Measurements from ENCODE around the gene MIA.

Gene MIA

GRCh38 chr19:40742886-40743285 is 32.4 kb upstream of the MIA start:
- TF ChIP-seq, protein P1, sequence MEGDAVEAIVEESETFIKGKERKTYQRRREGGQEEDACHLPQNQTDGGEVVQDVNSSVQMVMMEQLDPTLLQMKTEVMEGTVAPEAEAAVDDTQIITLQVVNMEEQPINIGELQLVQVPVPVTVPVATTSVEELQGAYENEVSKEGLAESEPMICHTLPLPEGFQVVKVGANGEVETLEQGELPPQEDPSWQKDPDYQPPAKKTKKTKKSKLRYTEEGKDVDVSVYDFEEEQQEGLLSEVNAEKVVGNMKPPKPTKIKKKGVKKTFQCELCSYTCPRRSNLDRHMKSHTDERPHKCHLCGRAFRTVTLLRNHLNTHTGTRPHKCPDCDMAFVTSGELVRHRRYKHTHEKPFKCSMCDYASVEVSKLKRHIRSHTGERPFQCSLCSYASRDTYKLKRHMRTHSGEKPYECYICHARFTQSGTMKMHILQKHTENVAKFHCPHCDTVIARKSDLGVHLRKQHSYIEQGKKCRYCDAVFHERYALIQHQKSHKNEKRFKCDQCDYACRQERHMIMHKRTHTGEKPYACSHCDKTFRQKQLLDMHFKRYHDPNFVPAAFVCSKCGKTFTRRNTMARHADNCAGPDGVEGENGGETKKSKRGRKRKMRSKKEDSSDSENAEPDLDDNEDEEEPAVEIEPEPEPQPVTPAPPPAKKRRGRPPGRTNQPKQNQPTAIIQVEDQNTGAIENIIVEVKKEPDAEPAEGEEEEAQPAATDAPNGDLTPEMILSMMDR (IDR thresholded peaks at IDR 0.05; ENCODE audit: poor library complexity, severe bottlenecking): no peak
- Histone ChIP-seq H3K4me3 (ENCODE audit: severe bottlenecking) (no peak overlapping the region), H3K4me1 (ENCODE audit: insufficient read depth, poor library complexity, severe bottlenecking) (no peaks in the 10 kb centered on the region), H3K36me3 (ENCODE audit: low read depth) (peaks cover 21% of the 10 kb centered on the region), H3K27ac (ENCODE audit: poor library complexity, severe bottlenecking) (no peak overlapping the region), H3K9me3 (ENCODE audit: severe bottlenecking) (no peaks in the 10 kb centered on the region), H3K27me3 (ENCODE audit: insufficient read depth, poor library complexity, severe bottlenecking) (no peaks in the 10 kb centered on the region)
- DNase-seq (ENCODE audit: low spot score): no peak
- ATAC-seq (ENCODE audit: low read depth): no peak

GRCh38 chr19:40743926-40744325 is 31.4 kb upstream of the MIA start:
- H3K4me1 ChIP-seq (ENCODE audit: insufficient read depth, poor library complexity, severe bottlenecking): no peaks in the 10 kb centered on the region
- peaks cover 13% of the 10 kb centered on the region for H3K36me3 ChIP-seq (ENCODE audit: low read depth)
- TF ChIP-seq, protein P1 (IDR thresholded peaks at IDR 0.05; ENCODE audit: poor library complexity, severe bottlenecking): no peak
- no peak overlapping the region for H3K4me3 ChIP-seq (ENCODE audit: severe bottlenecking)
- no peak for ATAC-seq (ENCODE audit: low read depth)
- DNase-seq (ENCODE audit: low spot score): no peak
- H3K27ac ChIP-seq (ENCODE audit: poor library complexity, severe bottlenecking): no peak overlapping the region
- no peaks in the 10 kb centered on the region for H3K9me3 ChIP-seq (ENCODE audit: severe bottlenecking)
- H3K27me3 ChIP-seq (ENCODE audit: insufficient read depth, poor library complexity, severe bottlenecking): no peaks in the 10 kb centered on the region

DNA sequence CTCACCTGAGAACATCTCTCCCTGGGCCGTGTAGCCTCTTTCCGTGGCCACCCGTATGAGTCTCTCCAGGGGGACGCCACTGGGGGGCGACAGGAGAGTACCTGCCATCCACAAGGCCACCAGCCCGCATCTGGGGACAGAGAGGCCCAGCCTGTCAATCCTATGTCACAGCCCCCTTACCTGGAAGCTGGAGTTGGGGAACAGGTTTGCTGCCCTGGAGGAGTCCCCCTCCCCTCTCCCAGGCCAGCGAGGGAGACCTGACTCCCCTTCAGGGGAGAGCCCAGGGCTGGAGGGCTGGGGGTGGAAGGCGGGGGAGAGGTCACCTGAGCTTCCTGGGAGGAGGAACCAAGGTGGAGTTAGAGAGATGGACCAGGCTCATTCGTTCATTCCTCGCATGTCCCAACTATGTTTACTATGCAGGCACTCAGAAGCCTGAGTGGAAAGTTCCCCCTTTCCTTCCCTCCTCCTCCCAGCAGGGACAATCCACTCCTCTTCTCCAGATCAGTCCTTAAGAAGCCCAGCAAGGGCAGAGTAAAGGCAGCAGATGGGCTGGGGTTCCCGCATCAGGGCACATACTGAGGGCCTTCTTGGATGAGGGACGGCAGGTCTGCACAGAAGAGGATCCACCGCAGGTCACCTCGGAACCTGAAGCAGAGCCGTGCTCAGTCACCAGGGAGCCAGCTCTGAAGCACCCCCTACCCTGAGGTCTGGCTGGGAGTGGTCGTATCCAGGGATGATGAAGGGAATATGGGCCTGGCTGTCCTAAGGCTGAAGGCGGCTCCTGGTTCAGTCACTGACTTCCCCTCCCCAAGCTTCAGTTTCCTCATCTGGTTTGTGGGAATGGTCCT is 30.5 kb upstream of the MIA start:
- peaks cover 5% of the 10 kb centered on the region for H3K4me1 ChIP-seq (ENCODE audit: insufficient read depth, poor library complexity, severe bottlenecking)
- H3K27ac ChIP-seq (ENCODE audit: poor library complexity, severe bottlenecking): no peak overlapping the region
- no peaks in the 10 kb centered on the region for H3K9me3 ChIP-seq (ENCODE audit: severe bottlenecking)
- TF ChIP-seq, protein P1 (IDR thresholded peaks at IDR 0.05; ENCODE audit: poor library complexity, severe bottlenecking): no peak
- no peaks in the 10 kb centered on the region for H3K27me3 ChIP-seq (ENCODE audit: insufficient read depth, poor library complexity, severe bottlenecking)
- peaks cover 4% of the 10 kb centered on the region; the same call in 1 of the 2 replicates for H3K36me3 ChIP-seq (ENCODE audit: low read depth)
- ATAC-seq (ENCODE audit: low read depth) (no peak), DNase-seq (ENCODE audit: low spot score) (no peak)
- H3K4me3 ChIP-seq (ENCODE audit: severe bottlenecking): no peak overlapping the region

DNA sequence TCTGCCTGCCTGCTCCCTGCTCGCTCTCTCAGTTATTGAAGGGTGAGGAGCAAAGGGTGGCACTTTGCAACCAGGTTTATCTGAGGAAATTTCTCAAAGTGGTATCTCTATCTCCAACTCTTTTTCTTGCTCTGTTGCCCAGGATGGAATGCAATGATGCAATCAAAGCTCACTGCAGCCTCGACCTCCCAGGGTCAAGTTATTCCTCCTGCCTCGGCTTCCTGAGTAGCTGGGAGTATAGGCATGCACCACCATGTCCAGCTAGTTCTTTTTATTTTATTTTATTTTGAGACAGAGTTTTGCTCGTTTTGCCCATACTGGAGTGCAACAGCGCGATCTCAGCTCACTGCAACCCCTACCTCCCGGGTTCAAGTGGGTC is 29.9 kb upstream of the MIA start:
- no peak for DNase-seq (ENCODE audit: low spot score)
- no peak for ATAC-seq (ENCODE audit: low read depth)
- H3K9me3 ChIP-seq (ENCODE audit: severe bottlenecking): no peaks in the 10 kb centered on the region
- H3K36me3 ChIP-seq (ENCODE audit: low read depth): no peaks in the 10 kb centered on the region
- no peak overlapping the region for H3K4me3 ChIP-seq (ENCODE audit: severe bottlenecking)
- H3K27me3 ChIP-seq (ENCODE audit: insufficient read depth, poor library complexity, severe bottlenecking): no peaks in the 10 kb centered on the region
- H3K27ac ChIP-seq (ENCODE audit: poor library complexity, severe bottlenecking): no peak overlapping the region
- TF ChIP-seq, protein P1 (IDR thresholded peaks at IDR 0.05; ENCODE audit: poor library complexity, severe bottlenecking): no peak
- H3K4me1 ChIP-seq (ENCODE audit: insufficient read depth, poor library complexity, severe bottlenecking): peaks cover 7% of the 10 kb centered on the region

DNA sequence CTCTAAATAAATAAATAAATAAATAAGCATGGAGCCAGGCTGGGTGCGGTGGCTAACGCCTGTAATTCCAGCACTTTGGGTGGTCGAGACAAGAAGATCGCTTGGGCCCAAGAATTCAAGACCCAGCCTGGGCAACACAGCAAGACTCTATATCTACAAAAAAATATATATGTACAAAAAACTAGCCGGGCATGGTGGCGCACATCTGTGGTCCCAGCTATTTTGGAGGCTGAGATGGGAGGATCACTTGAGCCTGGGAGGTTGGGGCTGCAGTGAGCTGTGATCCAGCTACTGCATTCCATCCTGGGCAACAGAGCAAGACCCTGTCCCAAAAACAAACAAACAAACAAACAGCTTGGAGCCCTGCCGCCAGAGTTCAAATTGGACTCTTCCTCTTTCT is 27.8 kb upstream of the MIA start:
- no peak overlapping the region for H3K27ac ChIP-seq (ENCODE audit: poor library complexity, severe bottlenecking)
- no peak overlapping the region for H3K4me3 ChIP-seq (ENCODE audit: severe bottlenecking)
- DNase-seq (ENCODE audit: low spot score) (no peak), ATAC-seq (ENCODE audit: low read depth) (no peak)
- H3K27me3 ChIP-seq (ENCODE audit: insufficient read depth, poor library complexity, severe bottlenecking): no peaks in the 10 kb centered on the region
- TF ChIP-seq, protein P1 (IDR thresholded peaks at IDR 0.05; ENCODE audit: poor library complexity, severe bottlenecking): no peak
- H3K9me3 ChIP-seq (ENCODE audit: severe bottlenecking): no peaks in the 10 kb centered on the region
- peaks cover 7% of the 10 kb centered on the region for H3K4me1 ChIP-seq (ENCODE audit: insufficient read depth, poor library complexity, severe bottlenecking)
- peaks cover 8% of the 10 kb centered on the region; the same call in 1 of the 2 replicates for H3K36me3 ChIP-seq (ENCODE audit: low read depth)

Data from RWPE2 (cell line).